WERI-Rb-1 (cell line): Measurements from ENCODE around the gene TSPAN10.

Source experiments
- DNase-seq: peaks from one replicate; pipeline ENCODE4 v3.0.0-alpha.2; 2020
- H3K27ac ChIP-seq: fragments of 250-450 bp; sonication (Bioruptor Pico); 2 replicates; pipeline ENCODE4 v1.5.1; 2020; ENCODE audit warnings: mild to moderate bottlenecking, moderate library complexity
- H3K27me3 ChIP-seq: fragments of 250-450 bp; sonication (Bioruptor Pico); 2 replicates; pipeline ENCODE4 v1.5.1; 2021; ENCODE audit warnings: mild to moderate bottlenecking, low read depth, moderate library complexity; ENCODE audit not compliant: insufficient read depth, severe bottlenecking
- H3K36me3 ChIP-seq: fragments of 250-450 bp; sonication (Bioruptor Pico); 2 replicates; pipeline ENCODE4 v1.5.1; 2020; ENCODE audit warnings: mild to moderate bottlenecking, moderate library complexity
- H3K4me3 ChIP-seq: 2 replicates; pipeline ENCODE4 v1.5.1; 2011; ENCODE audit warnings: low read depth, mild to moderate bottlenecking, control low read depth, low read length
- H3K9me3 ChIP-seq: fragments of 250-450 bp; sonication (Bioruptor Pico); 2 replicates; pipeline ENCODE4 v1.5.1; 2021; ENCODE audit warnings: mild to moderate bottlenecking, moderate library complexity; ENCODE audit not compliant: severe bottlenecking
- CTCF ChIP-seq: IDR thresholded peaks from 2 replicates; pipeline ENCODE4 v1.5.1; 2011; ENCODE audit warnings: low read depth, mild to moderate bottlenecking, control low read depth, inconsistent platforms, low read length

Gene TSPAN10

GRCh38 chr17:81683208-81683583 is 46.2 kb downstream of the TSPAN10 start:
- peak overlapping the region; percentile 97 for H3K4me3 ChIP-seq
- H3K27ac ChIP-seq = peak overlapping the region; percentile 84
- TF ChIP-seq CTCF = no peak
- peaks cover 60% of the 10 kb centered on the region for H3K36me3 ChIP-seq
- no peaks in the 10 kb centered on the region for H3K9me3 ChIP-seq
- DNase-seq = peak; percentile 47
- no peaks in the 10 kb centered on the region for H3K27me3 ChIP-seq

- DNase-seq = peak; percentile 99
- no peak for TF ChIP-seq CTCF
Measured at GRCh38 chr17:81683584-81684441, 46.8 kb downstream of the TSPAN10 start, which contains the start of the genes ARL16 and HGS. ARL16 (minus strand) TSS chr17:81683797; CDS start chr17:81683753, 44 bp downstream. HGS (plus strand) TSS chr17:81684011; CDS start chr17:81684067, 56 bp downstream.

GRCh38 chr17:81684442-81684911 is 47.5 kb downstream of the TSPAN10 start:
- Histone ChIP-seq H3K36me3 (peaks cover 73% of the 10 kb centered on the region), H3K27me3 (no peaks in the 10 kb centered on the region), H3K9me3 (no peaks in the 10 kb centered on the region), H3K4me3 (peak overlapping the region; percentile 97), H3K27ac (peak overlapping the region; percentile 70)
- DNase-seq = no peak
- no peak for TF ChIP-seq CTCF

More at GRCh38 chr17:81683584-81684441, 46.8 kb downstream of the TSPAN10 start, which contains the start of the genes ARL16 and HGS:
- no peaks in the 10 kb centered on the region for H3K27me3 ChIP-seq
- no peaks in the 10 kb centered on the region for H3K9me3 ChIP-seq
- peaks cover 66% of the 10 kb centered on the region for H3K36me3 ChIP-seq
- peak within 1 kb of the TSS; percentile 97 for H3K4me3 ChIP-seq
- peak within 1 kb of the TSS; percentile 84 for H3K27ac ChIP-seq

GRCh38 chr17:81685108-81685507 is 48.1 kb downstream of the TSPAN10 start:
- Histone ChIP-seq H3K4me3 (no peak overlapping the region; the same call in 1 of the 2 replicates), H3K27ac (no peak overlapping the region), H3K9me3 (no peaks in the 10 kb centered on the region), H3K27me3 (no peaks in the 10 kb centered on the region), H3K36me3 (peaks cover 79% of the 10 kb centered on the region)
- DNase-seq = no peak
- no peak for TF ChIP-seq CTCF

GRCh38 chr17:81686614-81687013 is 49.6 kb downstream of the TSPAN10 start:
- Histone ChIP-seq H3K27ac (no peak overlapping the region), H3K36me3 (peaks cover 84% of the 10 kb centered on the region), H3K9me3 (no peaks in the 10 kb centered on the region), H3K27me3 (no peaks in the 10 kb centered on the region), H3K4me3 (no peak overlapping the region)
- no peak for DNase-seq
- TF ChIP-seq CTCF = no peak
